Heart left ventricle (tissue), 13 donors: ENCODE measurements around the gene BFSP2.

Experiments used
- CTCF ChIP-seq, 12 donors: fragments of 200-600 bp; sonication (generic) in 4 of 12; IDR thresholded peaks; one replicate each; pipeline versions ENCODE4 v1.5.0 to v1.8.0; 2018 to 2022; ENCODE audit warnings: antibody characterized with exemption in 12 of 12, mild to moderate bottlenecking in 5 of 12
- POLR2A ChIP-seq, 2 donors: fragments of 450-650 bp; IDR thresholded peaks; one replicate each; pipeline ENCODE4 v1.6.1; 2017; ENCODE audit warnings: antibody characterized with exemption in 2 of 2, mild to moderate bottlenecking in 2 of 2, moderate library complexity in 2 of 2
- donor health status: ischemic (EF 13 %, LVEDD 7.1; RV severe dilation, severe dysfunction).
- donor health status: DM: no; HTN: yes; CAD: no.
- donor health status: DM: no; HTN: no; CAD: no.
- donor health status: ischemic (EF 25% LVEDD 6.9; RV normal size, moderate dysfunction).
- donor health status: ischemic (EF 25% LVEDD 5.7; RV mildly dilated, moderate dysfunction).
- donor health status: ischemic (EF 35%, LVEDD 5.7; RV mildly dilated, moderate dysfunction).
- donor health status: nonischemic (EF 11% LVEDD 7.7; RV severe dilation, severe dysfunction).
- donor health status: DM: yes; HTN: yes; CAD: no.
- donor health status: PGD.
- donor health status: ischemic (EF 29% LVEDD 5.4; RV normal size, mild dysfunction).
- donor health status: nonischemic (EF 23%, LVEDD 6.1; RV moderate dilation, normal function).

- TF ChIP-seq CTCF (IDR thresholded peaks at IDR 0.05) (no peak), POLR2A (IDR thresholded peaks at IDR 0.05) (no peak)
Measured at GRCh38 chr3:133469140-133469731, 69.4 kb downstream of the BFSP2 start.
